Fibroblast of villous mesenchyme (primary cell): ENCODE results near the gene PTGES2. TPM values are rescaled to one million over a fixed set of nuclear protein-coding genes. Genes with fewer than 3 reads are reported as not detected.

Experiments
- DNase-seq: peaks from one replicate; pipeline ENCODE4 v3.0.0-alpha.2; 2010; ENCODE audit warnings: low read depth
- H3K4me3 ChIP-seq: 2 replicates; pipeline ENCODE4 v1.5.1; 2011; ENCODE audit warnings: low read depth, mild to moderate bottlenecking, low read length
- total RNA-seq: library from RNA; depleted of rRNA; stranded (reverse); fragments of >200 nt; gene quantifications from 2 replicates; pipeline ENCODE4 v1.2.3, GENCODE V29; 2012
- TF ChIP-seq, protein P1 (sequence below): IDR thresholded peaks from 2 replicates; pipeline ENCODE4 v1.5.1; 2012; ENCODE audit warnings: low read depth, mild to moderate bottlenecking, low read length; ENCODE audit not compliant: insufficient read depth

Gene PTGES2
- total RNA-seq, 1 donor: 43.6 TPM

DNA sequence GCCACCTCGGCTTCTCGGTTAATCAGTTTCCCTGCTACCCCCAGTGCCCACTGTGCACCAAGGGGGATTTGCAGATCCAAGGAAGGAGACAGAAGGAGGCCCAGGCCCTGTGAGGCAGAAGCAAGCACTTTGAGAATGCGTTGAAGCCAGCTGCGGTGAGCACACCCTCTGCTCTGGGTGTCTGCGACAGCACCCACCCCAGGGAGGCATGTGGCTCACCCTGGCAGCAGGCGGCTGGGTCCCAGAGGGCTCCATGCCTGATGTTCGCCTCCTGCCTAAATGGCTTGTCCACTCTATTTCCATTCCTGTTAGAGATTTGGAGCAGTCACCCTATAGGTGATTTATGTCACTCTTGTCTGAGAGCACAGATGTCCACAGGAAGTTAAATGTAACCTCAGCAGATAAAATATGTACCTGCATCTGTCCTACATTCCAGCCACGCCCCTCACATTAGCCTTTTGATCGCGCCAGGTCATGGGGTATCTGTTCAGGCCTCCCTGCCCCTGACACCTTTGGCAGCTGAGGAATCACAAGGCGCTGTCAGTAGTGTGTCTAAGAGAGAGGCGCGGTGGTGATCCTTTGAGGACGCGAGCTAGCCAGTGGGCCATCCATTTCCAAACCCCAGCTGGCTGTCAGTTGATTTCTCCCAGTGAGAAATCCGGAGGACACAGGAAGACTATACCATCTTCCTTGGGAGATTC lies 28.1 kb downstream of the PTGES2 start:
- TF ChIP-seq, protein P1, sequence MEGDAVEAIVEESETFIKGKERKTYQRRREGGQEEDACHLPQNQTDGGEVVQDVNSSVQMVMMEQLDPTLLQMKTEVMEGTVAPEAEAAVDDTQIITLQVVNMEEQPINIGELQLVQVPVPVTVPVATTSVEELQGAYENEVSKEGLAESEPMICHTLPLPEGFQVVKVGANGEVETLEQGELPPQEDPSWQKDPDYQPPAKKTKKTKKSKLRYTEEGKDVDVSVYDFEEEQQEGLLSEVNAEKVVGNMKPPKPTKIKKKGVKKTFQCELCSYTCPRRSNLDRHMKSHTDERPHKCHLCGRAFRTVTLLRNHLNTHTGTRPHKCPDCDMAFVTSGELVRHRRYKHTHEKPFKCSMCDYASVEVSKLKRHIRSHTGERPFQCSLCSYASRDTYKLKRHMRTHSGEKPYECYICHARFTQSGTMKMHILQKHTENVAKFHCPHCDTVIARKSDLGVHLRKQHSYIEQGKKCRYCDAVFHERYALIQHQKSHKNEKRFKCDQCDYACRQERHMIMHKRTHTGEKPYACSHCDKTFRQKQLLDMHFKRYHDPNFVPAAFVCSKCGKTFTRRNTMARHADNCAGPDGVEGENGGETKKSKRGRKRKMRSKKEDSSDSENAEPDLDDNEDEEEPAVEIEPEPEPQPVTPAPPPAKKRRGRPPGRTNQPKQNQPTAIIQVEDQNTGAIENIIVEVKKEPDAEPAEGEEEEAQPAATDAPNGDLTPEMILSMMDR: no peak
- peak overlapping the region; percentile 65 for H3K4me3 ChIP-seq
- DNase-seq: peak; percentile 58

DNA sequence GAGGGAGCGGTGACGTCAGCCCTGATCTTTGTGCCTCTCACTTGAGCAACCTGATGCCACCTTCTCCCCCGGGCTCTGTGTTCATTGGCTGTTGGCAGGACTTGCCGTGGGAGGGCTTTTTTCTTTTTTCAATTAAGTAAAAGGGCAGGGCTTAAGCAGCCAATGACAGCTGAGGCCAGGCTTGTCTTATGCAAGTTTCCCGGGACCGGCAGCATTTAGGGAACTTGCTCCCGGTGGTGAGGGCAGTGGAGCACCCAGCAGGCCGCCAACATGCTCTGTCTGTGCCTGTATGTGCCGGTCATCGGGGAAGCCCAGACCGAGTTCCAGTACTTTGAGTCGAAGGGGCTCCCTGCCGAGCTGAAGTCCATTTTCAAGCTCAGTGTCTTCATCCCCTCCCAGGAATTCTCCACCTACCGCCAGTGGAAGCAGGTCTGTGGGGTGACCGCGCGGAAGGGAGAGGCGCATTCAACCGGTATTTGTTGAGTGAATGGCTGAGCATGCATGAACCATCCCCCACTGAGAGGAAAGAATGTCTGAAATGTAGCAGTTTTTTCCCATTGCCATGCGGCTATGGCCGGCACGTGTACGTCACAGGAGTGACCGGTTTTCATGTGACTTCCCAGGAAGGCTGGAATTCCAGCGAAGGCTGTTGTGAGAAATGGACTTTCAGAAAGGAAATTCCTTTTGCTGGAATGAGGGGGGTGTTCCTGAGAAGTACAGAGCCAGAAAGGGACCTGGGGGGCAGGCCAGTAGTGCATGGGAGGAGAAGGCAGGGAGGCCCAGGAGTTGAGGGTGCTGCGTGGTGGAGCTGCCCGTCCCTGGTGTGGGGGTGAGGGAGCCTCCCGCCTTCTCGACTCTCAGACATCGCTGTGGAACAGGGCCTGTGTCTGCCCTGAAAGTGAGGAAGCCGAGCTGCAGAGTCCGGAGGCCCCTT lies 29.0 kb downstream of the PTGES2 start:
- H3K4me3 ChIP-seq: peak overlapping the region; percentile 65
- TF ChIP-seq, protein P1: no peak
- DNase-seq: peak; percentile 99

DNA sequence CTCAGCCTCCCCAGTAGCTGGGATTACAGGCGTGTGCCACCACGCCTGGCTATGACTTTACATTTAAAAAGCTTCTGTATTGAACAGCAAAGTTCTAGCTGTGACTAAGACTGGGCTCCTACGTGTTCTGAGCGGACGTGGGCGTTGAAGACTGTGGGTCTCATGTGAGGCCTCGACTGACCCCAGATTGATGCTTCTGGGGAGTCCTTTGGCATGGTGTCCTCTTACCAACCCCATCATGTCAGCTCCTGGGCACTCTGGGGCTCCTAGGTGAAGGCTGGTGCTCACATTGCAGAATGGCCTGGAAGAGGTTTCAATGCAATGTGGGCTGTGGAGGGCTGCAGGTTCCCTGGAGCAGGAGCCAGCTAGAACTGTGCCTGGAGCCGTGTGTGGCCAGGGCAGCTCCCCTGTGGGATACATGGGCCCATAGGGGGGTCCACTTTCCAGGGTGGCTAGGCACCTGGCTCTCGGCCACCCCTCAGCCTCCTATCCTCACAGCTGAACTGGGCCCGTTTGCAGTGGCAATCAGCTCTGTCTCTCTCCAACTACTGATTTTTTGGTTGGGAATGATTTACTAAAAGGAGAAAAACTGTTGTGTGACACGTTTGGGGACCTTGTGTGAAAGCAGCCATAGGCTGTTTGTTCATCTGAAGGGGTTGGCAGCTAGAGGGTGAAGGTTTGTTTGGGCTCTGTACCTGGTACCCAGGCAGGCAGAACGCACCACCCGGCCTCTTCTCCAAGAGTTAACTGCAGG lies 29.8 kb downstream of the PTGES2 start:
- H3K4me3 ChIP-seq: peak overlapping the region; percentile 16
- DNase-seq: no peak
- TF ChIP-seq, protein P1: no peak

DNA sequence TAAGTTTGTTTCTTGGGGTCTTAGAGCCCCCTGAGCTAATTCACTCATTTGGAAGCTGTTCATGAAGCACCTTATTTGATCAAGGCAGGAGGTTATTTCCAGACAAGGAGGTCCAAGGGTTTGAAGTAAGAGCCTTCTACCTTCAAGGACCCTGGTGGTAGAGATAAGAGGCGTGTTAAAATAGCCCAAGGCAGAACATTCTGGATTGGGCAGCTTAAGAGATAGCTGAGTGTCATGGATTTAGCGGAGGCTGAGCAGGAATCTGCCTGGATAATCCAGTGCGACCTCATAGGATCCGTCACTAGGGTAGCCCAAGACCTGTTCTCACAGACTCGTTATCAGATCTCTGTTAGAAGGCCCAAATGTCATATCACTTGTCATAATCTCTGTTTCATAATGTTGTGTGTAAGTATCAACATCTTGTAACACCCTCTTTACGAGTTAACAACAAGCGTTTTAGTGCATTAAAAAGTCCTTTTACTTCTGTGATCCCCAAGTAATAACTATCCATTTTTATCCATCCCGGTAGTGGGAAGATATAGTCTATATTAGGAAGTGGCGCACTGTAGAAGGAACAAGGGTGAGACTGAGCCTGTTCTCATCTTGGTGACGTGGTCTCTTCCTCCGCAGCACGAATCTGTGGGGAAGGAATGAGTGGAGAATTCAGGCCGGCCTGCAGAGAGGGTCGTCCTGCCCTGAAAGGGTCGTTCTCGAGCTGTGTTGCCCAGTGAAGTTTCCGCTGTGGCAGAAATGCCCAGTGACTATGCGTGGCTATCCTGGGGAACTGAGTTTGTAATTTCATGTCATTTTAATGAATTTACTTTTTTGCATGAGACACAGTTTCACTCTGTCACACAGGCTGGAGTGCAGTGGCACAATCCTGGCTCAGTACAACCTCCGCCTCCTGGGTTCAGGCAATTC lies 30.7 kb downstream of the PTGES2 start:
- no peak overlapping the region for H3K4me3 ChIP-seq
- TF ChIP-seq, protein P1: no peak
- no peak for DNase-seq

DNA sequence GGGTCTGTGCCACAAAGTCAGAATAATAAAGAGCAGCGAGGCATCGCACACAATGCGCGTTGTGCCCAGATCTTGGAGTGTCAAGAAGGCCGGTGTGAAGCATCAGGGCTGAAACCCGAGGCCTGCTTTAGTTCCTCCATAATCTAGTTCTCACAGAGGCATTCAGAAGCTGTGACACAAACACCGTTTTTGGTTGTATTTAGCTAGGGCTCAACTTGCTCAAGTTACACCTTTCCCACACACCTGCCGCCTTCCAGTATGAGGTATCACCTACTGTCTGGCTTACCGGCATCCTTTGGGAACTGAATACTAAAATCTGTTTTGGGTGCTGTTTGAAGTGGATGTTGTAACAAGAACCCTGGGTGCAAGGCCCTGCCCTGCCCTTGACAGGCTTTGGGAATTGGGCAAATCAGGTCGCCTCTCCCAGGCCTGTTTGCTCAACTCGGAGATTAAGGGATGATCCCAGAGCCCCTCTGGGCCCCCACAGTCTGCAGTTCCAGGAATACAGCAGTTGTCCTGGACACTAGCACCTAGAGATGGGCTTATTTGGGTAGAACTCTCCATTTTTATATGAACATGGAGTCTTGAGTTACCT lies 32.5 kb downstream of the PTGES2 start:
- no peak for DNase-seq
- TF ChIP-seq, protein P1: no peak
- no peak overlapping the region for H3K4me3 ChIP-seq
